Caco-2 (cell line): ENCODE results near the gene UNG. TPM values are rescaled to one million over a fixed set of nuclear protein-coding genes. Genes with fewer than 3 reads are reported as not detected.

Experiments
- BruUV-seq: library from RNA; stranded (reverse); fragments of 400-500 nt; replicated peaks from 2 replicates; lab custom pipeline; 2021; lab: Mats Ljungman, UMichigan
- CTCF ChIA-PET: fragments of 300-600 bp; sonication (Branson Sonifier 250); formaldehyde crosslinking; loops from one replicate; lab custom pipeline; 2022; ENCODE audit warnings: antibody characterized with exemption; lab: Charles Lee
- POLR2A ChIA-PET: fragments of 300-600 bp; sonication (Branson Sonifier 250); formaldehyde crosslinking; loops from one replicate; lab custom pipeline; 2022; ENCODE audit warnings: antibody characterized with exemption; lab: Charles Lee
- DNase-seq, 2 experiments: peaks; one replicate each; pipeline versions ENCODE4 v3.0.0 to v3.0.0-alpha.2; 2020 to 2022
- H3K27me3 ChIP-seq: replicated peaks from 2 replicates; pipeline ENCODE4 v1.6.0; 2011; ENCODE audit warnings: low read length; ENCODE audit not compliant: control insufficient read depth, insufficient read depth
- H3K36me3 ChIP-seq: 2 replicates; pipeline ENCODE4 v1.5.1; 2011; ENCODE audit warnings: low read length; ENCODE audit not compliant: control insufficient read depth, insufficient read depth
- H3K4me1 ChIP-seq: fragments of 250-450 bp; sonication (Bioruptor Pico); 2 replicates; pipeline ENCODE4 v1.5.1; 2020; ENCODE audit warnings: mild to moderate bottlenecking
- H3K4me3 ChIP-seq: 2 replicates; pipeline ENCODE4 v1.5.1; 2011; ENCODE audit warnings: low read depth, mild to moderate bottlenecking, control low read depth, low read length
- H3K9me3 ChIP-seq: fragments of 250-450 bp; sonication (Bioruptor Pico); 2 replicates; pipeline ENCODE4 v1.5.1; 2020; ENCODE audit warnings: mild to moderate bottlenecking, moderate library complexity
- H3K27ac Mint-ChIP-seq: one replicate; pipeline ENCODE4 v1.8.0; 2022; ENCODE audit warnings: mixed read lengths; ENCODE audit not compliant: unreplicated experiment
- H3K27me3 Mint-ChIP-seq: one replicate; pipeline ENCODE4 v1.8.0; 2022; ENCODE audit warnings: mixed read lengths; ENCODE audit not compliant: insufficient read depth, unreplicated experiment
- H3K36me3 Mint-ChIP-seq: one replicate; pipeline ENCODE4 v1.8.0; 2022; ENCODE audit warnings: mild to moderate bottlenecking, mixed read lengths; ENCODE audit not compliant: insufficient read depth, unreplicated experiment
- H3K4me1 Mint-ChIP-seq: one replicate; pipeline ENCODE4 v1.8.0; 2022; ENCODE audit warnings: low read depth, mixed read lengths; ENCODE audit not compliant: unreplicated experiment
- H3K4me3 Mint-ChIP-seq: one replicate; pipeline ENCODE4 v1.8.0; 2022; ENCODE audit warnings: mild to moderate bottlenecking, moderate library complexity, mixed read lengths; ENCODE audit not compliant: unreplicated experiment
- H3K9me3 Mint-ChIP-seq: one replicate; pipeline ENCODE4 v1.8.0; 2022; ENCODE audit warnings: mixed read lengths; ENCODE audit not compliant: unreplicated experiment
- CTCF ChIP-seq, 2 experiments: fragments of 200-600 bp in 1 of 2; IDR thresholded peaks; 1 replicate in 1 of 2; 2 replicates in 1 of 2; pipeline versions ENCODE4 v1.5.1 to v1.8.0; 2011 to 2022; ENCODE audit warnings: antibody characterized with exemption in 1 of 2, control low read depth in 1 of 2, inconsistent platforms in 1 of 2, low read depth in 1 of 2, low read length in 1 of 2, mild to moderate bottlenecking in 1 of 2, moderate library complexity in 1 of 2; ENCODE audit not compliant: insufficient read depth in 1 of 2, severe bottlenecking in 1 of 2, unreplicated experiment in 1 of 2
- intact Hi-C: fragments of 100-400 bp; cut with micrococcal nuclease; formaldehyde crosslinking; loops from one replicate; pipeline ENCODE4 v1.10.0; 2022; ENCODE audit not compliant: unreplicated experiment
- total RNA-seq: library from RNA; stranded (reverse); gene quantifications from 2 replicates; pipeline ENCODE4 v1.2.3, GENCODE V29; 2022

The UNG gene
- total RNA-seq, 1 experiment from 2014 or later, result 78.3 TPM

- Mint-ChIP-seq H3K9me3 (no peaks in the 10 kb centered on the region), H3K27me3 (no peaks in the 10 kb centered on the region), H3K4me3 (no peak overlapping the region), H3K36me3 (no peaks in the 10 kb centered on the region), H3K4me1 (peaks cover 9% of the 10 kb centered on the region), H3K27ac (no peak overlapping the region)
- no peak for TF ChIP-seq CTCF (IDR thresholded peaks at IDR 0.05; ENCODE audit: insufficient read depth in 1 of 2, low read depth in 1 of 2, low read length in 1 of 2, severe bottlenecking in 1 of 2, unreplicated experiment in 1 of 2)
- H3K4me3 ChIP-seq, result no peak overlapping the region
- intact Hi-C loops, result no loop called here
- POLR2A ChIA-PET, result no interaction called here
- H3K36me3 ChIP-seq, result no peaks in the 10 kb centered on the region
- H3K27me3 ChIP-seq, result no peaks in the 10 kb centered on the region
- DNase-seq, result no peak
- CTCF ChIA-PET, result no interaction called here
- no TSS peak for BruUV-seq
- peaks cover 16% of the 10 kb centered on the region for H3K4me1 ChIP-seq
- no peaks in the 10 kb centered on the region for H3K9me3 ChIP-seq
Observed at GRCh38 chr12:109147954-109148353, 50.6 kb downstream of the UNG start.

- TF ChIP-seq CTCF (IDR thresholded peaks at IDR 0.05; ENCODE audit: insufficient read depth in 1 of 2, low read depth in 1 of 2, low read length in 1 of 2, severe bottlenecking in 1 of 2, unreplicated experiment in 1 of 2), result no peak
- Histone ChIP-seq H3K4me3 (no peak overlapping the region), H3K4me1 (peaks cover 11% of the 10 kb centered on the region), H3K27me3 (no peaks in the 10 kb centered on the region), H3K9me3 (no peaks in the 10 kb centered on the region), H3K36me3 (no peaks in the 10 kb centered on the region)
- H3K27me3 Mint-ChIP-seq, result no peaks in the 10 kb centered on the region
- ChIA-PET POLR2A (no interaction called here), CTCF (no interaction called here)
- DNase-seq, result no peak
- peaks cover 4% of the 10 kb centered on the region for H3K4me1 Mint-ChIP-seq
- BruUV-seq, result no TSS peak
- no peak overlapping the region for H3K4me3 Mint-ChIP-seq
- no peaks in the 10 kb centered on the region for H3K36me3 Mint-ChIP-seq
- H3K27ac Mint-ChIP-seq, result no peak overlapping the region
- no peaks in the 10 kb centered on the region for H3K9me3 Mint-ChIP-seq
- intact Hi-C loops, result no loop called here
Observed at GRCh38 chr12:109150124-109150640, 52.8 kb downstream of the UNG start.

GRCh38 chr12:109151457-109151856, 54.1 kb downstream of the UNG start:
- Mint-ChIP-seq H3K36me3 (no peaks in the 10 kb centered on the region), H3K4me1 (no peaks in the 10 kb centered on the region), H3K4me3 (no peak overlapping the region), H3K9me3 (no peaks in the 10 kb centered on the region), H3K27ac (no peak overlapping the region), H3K27me3 (no peaks in the 10 kb centered on the region)
- Histone ChIP-seq H3K36me3 (no peaks in the 10 kb centered on the region), H3K27me3 (no peaks in the 10 kb centered on the region), H3K9me3 (no peaks in the 10 kb centered on the region), H3K4me3 (no peak overlapping the region), H3K4me1 (peaks cover 4% of the 10 kb centered on the region; the same call in 1 of the 2 replicates)
- BruUV-seq, result no TSS peak
- ChIA-PET POLR2A (no interaction called here), CTCF (no interaction called here)
- DNase-seq, result no peak
- no peak for TF ChIP-seq CTCF (IDR thresholded peaks at IDR 0.05; ENCODE audit: insufficient read depth in 1 of 2, low read depth in 1 of 2, low read length in 1 of 2, severe bottlenecking in 1 of 2, unreplicated experiment in 1 of 2)
- intact Hi-C loops, result no loop called here
